HCT116 (cell line): ENCODE measurements around the gene SBF2. TPM values are rescaled to one million over a fixed set of nuclear protein-coding genes. Genes with fewer than 3 reads are reported as not detected.
A peak's percentile ranks its signal among the peaks of the same experiment; 100 is the strongest.

ENCODE experiments used
- ATAC-seq: fragments of 200-7000 bp; cut with Tn5 transposase; 2 replicates; pipeline ENCODE4 v1.9.1; 2020; ENCODE audit warnings: mild to moderate bottlenecking, moderate library complexity
- BruUV-seq: library from RNA; stranded (reverse); fragments of 400-500 nt; replicated peaks from 2 replicates; lab custom pipeline; 2021; lab: Mats Ljungman, UMichigan
- CTCF ChIA-PET: fragments of 300-600 bp; sonication (Branson Sonifier 250); formaldehyde crosslinking; loops from one replicate; lab custom pipeline; 2021; ENCODE audit warnings: antibody characterized with exemption; lab: Charles Lee
- POLR2A ChIA-PET: fragments of 300-600, 350-600 bp; sonication (Branson Sonifier 250); formaldehyde crosslinking; loops from one replicate; lab custom pipeline; 2021; ENCODE audit warnings: antibody characterized with exemption; lab: Charles Lee
- RAD21 ChIA-PET, 2 experiments: fragments of 300-600 bp; sonication (Branson Sonifier 250); formaldehyde crosslinking; loops; one replicate each; lab custom pipeline; 2023; ENCODE audit warnings: low total read pairs in 2 of 2; ENCODE audit not compliant: uncharacterized antibody in 2 of 2, unreplicated experiment in 2 of 2, low non-redundant PET in 1 of 2; lab: Charles Lee
- DNase-seq: peaks from one replicate; pipeline ENCODE4 v3.0.0-alpha.2; 2010; ENCODE audit warnings: low read depth, low spot score
- H2AFZ ChIP-seq: fragments of 200-600 bp; shearing (Covaris generic), sonication (generic); 2 replicates; pipeline ENCODE4 v1.6.1; 2017; ENCODE audit warnings: low read depth, mixed run types, mixed read lengths, antibody characterized with exemption, low read length; ENCODE audit not compliant: poor library complexity, severe bottlenecking
- H3K27ac ChIP-seq: 2 replicates; pipeline ENCODE4 v1.5.1; 2012; ENCODE audit warnings: low read depth, low read length
- H3K27me3 ChIP-seq: fragments of 200-600 bp; sonication (generic); 2 replicates; pipeline ENCODE4 v1.6.1; 2016; ENCODE audit warnings: mixed run types, low read length, mixed read lengths; ENCODE audit not compliant: insufficient read depth
- H3K36me3 ChIP-seq, 2 experiments: fragments of 200-500 bp in 1 of 2; fragments of 200-600 bp in 1 of 2; sonication (Bioruptor generic) in 1 of 2; sonication (generic) in 1 of 2; 2 replicates each; pipeline versions ENCODE4 v1.5.1 to v1.6.1; 2014 to 2016; ENCODE audit warnings: low read length in 2 of 2, inconsistent platforms in 1 of 2, mixed read lengths in 1 of 2, mixed run types in 1 of 2; ENCODE audit not compliant: insufficient read depth in 2 of 2, control insufficient read depth in 1 of 2
- H3K4me1 ChIP-seq, 2 experiments: fragments of 200-600 bp in 1 of 2; sonication (generic) in 1 of 2; 2 replicates each; pipeline versions ENCODE4 v1.5.1 to v1.6.1; 2012 to 2017; ENCODE audit warnings: low read length in 2 of 2, inconsistent platforms in 1 of 2, mild to moderate bottlenecking in 1 of 2, mixed read lengths in 1 of 2, mixed run types in 1 of 2, moderate library complexity in 1 of 2; ENCODE audit not compliant: insufficient read depth in 2 of 2, control insufficient read depth in 1 of 2
- H3K4me2 ChIP-seq: fragments of 200-600 bp; sonication (generic); 2 replicates; pipeline ENCODE4 v1.6.1; 2017; ENCODE audit warnings: mixed run types, low read length, mixed read lengths
- H3K4me3 ChIP-seq, 2 experiments: fragments of 200-600 bp in 1 of 2; sonication (generic) in 1 of 2; replicated peaks in 1 of 2; 2 replicates each; pipeline ENCODE4 v1.5.1; 2011 to 2016; ENCODE audit warnings: low read length in 2 of 2, control low read depth in 1 of 2, low read depth in 1 of 2, mild to moderate bottlenecking in 1 of 2, mixed read lengths in 1 of 2, mixed run types in 1 of 2
- H3K79me2 ChIP-seq: fragments of 200-600 bp; sonication (generic); 2 replicates; pipeline ENCODE4 v1.6.1; 2017; ENCODE audit warnings: mild to moderate bottlenecking, mixed run types, low read length, moderate library complexity, mixed read lengths; ENCODE audit not compliant: insufficient read depth
- H3K9ac ChIP-seq: fragments of 200-600 bp; sonication (generic); 2 replicates; pipeline ENCODE4 v1.6.1; 2016; ENCODE audit warnings: low read length, mixed read lengths
- H3K9me2 ChIP-seq: fragments of 200-600 bp; sonication (generic), shearing (Covaris generic); 2 replicates; pipeline ENCODE4 v1.6.1; 2017; ENCODE audit warnings: mixed run types, mild to moderate bottlenecking, moderate library complexity; ENCODE audit not compliant: insufficient read depth
- H3K9me3 ChIP-seq, 2 experiments: fragments of 200-500 bp in 1 of 2; fragments of 200-600 bp in 1 of 2; sonication (Bioruptor generic) in 1 of 2; sonication (generic) in 1 of 2; 2 replicates each; pipeline ENCODE4 v1.6.1; 2014 to 2017; ENCODE audit warnings: low read length in 2 of 2, mixed read lengths in 2 of 2, inconsistent platforms in 1 of 2, low read depth in 1 of 2, mild to moderate bottlenecking in 1 of 2, mixed run types in 1 of 2, moderate library complexity in 1 of 2; ENCODE audit not compliant: control insufficient read depth in 1 of 2, insufficient read depth in 1 of 2
- H4K20me1 ChIP-seq: fragments of 200-600 bp; sonication (generic), shearing (Covaris generic); 2 replicates; pipeline ENCODE4 v1.6.1; 2017; ENCODE audit warnings: mixed run types, mild to moderate bottlenecking, moderate library complexity; ENCODE audit not compliant: insufficient read depth
- CTCF ChIP-seq, 3 experiments: fragments of 200-600 bp in 1 of 3; sonication (generic) in 1 of 3; IDR thresholded peaks in 2 of 3; conservative IDR thresholded peaks in 1 of 3; 2 replicates each; pipeline ENCODE4 v1.5.1; 2012 to 2017; ENCODE audit warnings: low read depth in 2 of 3, low read length in 2 of 3, antibody characterized with exemption in 1 of 3, borderline replicate concordance in 1 of 3, control low read depth in 1 of 3, mild to moderate bottlenecking in 1 of 3, mixed read lengths in 1 of 3, mixed run types in 1 of 3, moderate library complexity in 1 of 3; ENCODE audit not compliant: insufficient read depth in 1 of 3
- EZH2phosphoT487 ChIP-seq: fragments of 200-600 bp; IDR thresholded peaks from 2 replicates; pipeline ENCODE4 v1.6.1; 2018; ENCODE audit warnings: antibody characterized with exemption, borderline replicate concordance
- FOSL1 ChIP-seq: IDR thresholded peaks from 2 replicates; pipeline ENCODE4 v1.6.1; 2012; ENCODE audit warnings: low read depth
- intact Hi-C: fragments of 100-400 bp; cut with micrococcal nuclease; formaldehyde crosslinking; loops from 2 replicates; pipeline ENCODE4 v1.10.0; 2022
- total RNA-seq: library from RNA; stranded (reverse); gene quantifications from one replicate; pipeline ENCODE4 v1.2.1, GENCODE V29; 2021; ENCODE audit not compliant: unreplicated experiment

Gene SBF2
- total RNA-seq, 1 experiment from 2014 or later: 35.0 TPM

- DNase-seq: no peak
- CTCF ChIA-PET: interaction anchor here (0.8 to 2.5 kb wide), 4 partner anchors 9 to 334 kb away, joined by 3 to 13 read pairs (median 7); no protein-coding TSS in a partner anchor
These were observed 320.1 kb downstream of the SBF2 start for GRCh38 chr11:9973921-9974320.

More at GRCh38 chr11:9973921-9974320, 320.1 kb downstream of the SBF2 start:
- Histone ChIP-seq H2AFZ (no peak overlapping the region), H3K4me2 (no peak overlapping the region), H4K20me1 (no peaks in the 10 kb centered on the region), H3K27me3 (no peaks in the 10 kb centered on the region), H3K4me3 (no peak overlapping the region), H3K9me2 (no peaks in the 10 kb centered on the region), H3K9ac (no peak overlapping the region), H3K4me1 (no peaks in the 10 kb centered on the region), H3K36me3 (no peaks in the 10 kb centered on the region), H3K27ac (no peak overlapping the region), H3K79me2 (no peaks in the 10 kb centered on the region), H3K9me3 (no peaks in the 10 kb centered on the region)
- TF ChIP-seq FOSL1 (0 out of 2 replicates have a peak, but pooled peaks have one; percentile 14), EZH2phosphoT487 (no peak), CTCF (IDR thresholded peaks at IDR 0.05 in 2 of 3, conservative IDR thresholded peaks at IDR 0.05 in 1 of 3; ENCODE audit: borderline replicate concordance in 1 of 3, insufficient read depth in 1 of 3, low read depth in 2 of 3, low read length in 2 of 3) (no peak)
- intact Hi-C loops: loop anchor here (1.0 to 10.0 kb wide), 5 partner anchors 111 to 359 kb away; partner anchors contain the start of gene ADM
- POLR2A ChIA-PET: no interaction called here
- no TSS peak for BruUV-seq
- ATAC-seq: no peak
- RAD21 ChIA-PET: no interaction called here
